Left kidney (tissue), 2 donors: ENCODE measurements around the gene TMEM108. TPM values are rescaled to one million over a fixed set of nuclear protein-coding genes. Genes with fewer than 3 reads are reported as not detected.

ENCODE experiments used
- DNase-seq: peaks from one replicate; pipeline ENCODE4 v3.0.0-alpha.2; 2013
- polyA plus RNA-seq: library from polyadenylated mRNA; unstranded; fragments of 120-200 nt; gene quantifications from one replicate; pipeline ENCODE4 v1.2.1, GENCODE V29; 2013; ENCODE audit not compliant: insufficient read length

The TMEM108 gene
- polyA plus RNA-seq, 1 donor, result 1.6 TPM

DNA sequence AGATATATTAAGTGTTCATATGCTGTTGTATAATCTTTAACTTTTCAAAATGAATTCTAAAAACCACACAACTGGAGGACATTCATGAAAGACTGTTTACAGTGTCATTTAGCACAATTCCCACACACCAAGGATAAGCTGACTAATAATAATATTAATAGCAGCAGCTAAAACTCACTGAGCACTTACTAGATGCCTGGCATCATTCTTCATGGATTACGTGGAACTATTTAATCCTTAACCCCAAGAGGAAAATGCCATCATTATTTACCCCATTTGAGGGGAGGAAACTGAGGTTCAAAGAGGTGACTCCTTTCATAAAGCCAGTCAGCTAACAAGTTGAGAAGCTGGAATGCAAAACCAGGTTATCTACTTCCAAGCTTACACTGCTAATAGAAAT is 77.0 kb downstream of the TMEM108 start:
- DNase-seq, result no peak

DNA sequence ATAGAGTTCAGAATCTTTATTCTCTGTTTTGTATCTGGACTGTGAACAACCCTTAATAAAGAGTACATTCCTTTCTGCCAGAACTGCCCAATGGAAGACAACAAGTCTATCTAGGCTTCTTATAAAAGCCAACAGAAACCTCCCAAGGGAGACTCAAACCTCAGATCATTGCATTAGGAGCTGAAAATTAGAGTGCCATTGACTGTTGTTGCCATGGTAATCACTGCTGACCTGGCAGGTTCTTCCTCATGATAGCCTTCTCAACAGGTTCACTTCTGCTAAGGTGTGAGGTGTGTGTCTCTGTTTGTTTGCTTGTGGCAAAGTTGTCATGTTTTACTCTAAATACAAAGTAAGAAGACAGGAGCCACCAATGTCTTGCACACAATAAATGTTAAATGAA is 79.2 kb downstream of the TMEM108 start:
- no peak for DNase-seq

DNA sequence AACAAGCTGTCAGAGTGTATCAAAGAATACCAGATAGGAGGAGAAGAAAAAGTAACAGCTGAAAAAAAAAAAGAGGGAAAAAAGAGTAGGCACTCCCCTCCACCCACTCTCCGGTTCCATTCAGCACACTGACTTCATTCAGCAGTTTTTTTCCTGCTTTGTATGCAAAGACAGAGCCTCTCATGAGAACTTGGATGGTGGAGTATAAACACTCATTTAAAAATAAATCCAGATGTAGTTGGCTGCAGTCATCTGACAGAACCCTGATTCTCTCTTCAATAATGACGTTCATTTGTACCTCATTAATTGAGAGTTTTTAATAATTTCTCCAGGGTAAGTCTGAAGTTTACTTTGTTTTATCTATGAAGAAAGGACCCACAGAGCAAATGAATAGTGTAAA is 81.0 kb downstream of the TMEM108 start:
- DNase-seq, result no peak

DNA sequence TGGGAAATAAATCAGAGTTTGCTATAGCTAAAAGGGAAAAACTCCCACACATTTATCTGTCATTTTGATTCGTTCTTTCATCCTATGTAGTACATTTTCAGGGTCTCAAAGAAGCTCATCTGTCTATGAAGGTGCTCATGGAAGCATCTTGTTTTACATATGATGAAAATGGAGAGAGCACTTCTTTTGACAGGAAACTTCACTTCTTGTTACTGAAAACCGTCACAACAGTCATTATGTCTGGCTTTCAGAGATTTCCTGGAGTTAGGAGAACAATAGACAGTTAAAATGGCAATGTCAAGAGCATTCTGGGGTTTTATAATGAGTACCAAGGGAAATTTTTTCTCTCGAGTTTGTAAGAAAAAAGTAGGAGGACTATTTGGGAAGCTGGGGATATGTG is 83.3 kb downstream of the TMEM108 start:
- no peak for DNase-seq

DNA sequence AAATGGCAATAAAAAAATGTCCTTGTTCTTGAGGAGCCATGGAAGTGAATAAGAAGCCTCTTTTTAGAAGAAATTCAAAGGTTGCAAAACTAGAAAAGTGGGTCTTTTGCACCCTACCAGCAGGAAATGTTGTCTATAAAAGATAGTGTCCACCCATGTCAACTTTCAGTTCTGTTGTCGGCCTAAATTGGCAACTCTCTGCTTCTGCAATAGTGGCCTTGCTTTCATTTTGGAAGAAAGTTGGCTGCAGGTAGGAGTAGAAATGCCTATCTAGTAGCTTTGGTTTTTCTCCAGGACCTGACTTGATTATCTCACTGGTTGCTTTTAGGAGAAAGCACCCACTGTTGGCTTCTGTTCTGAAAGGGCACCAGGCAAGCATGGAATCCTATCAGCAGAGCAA is 85.4 kb downstream of the TMEM108 start:
- DNase-seq, result no peak

DNA sequence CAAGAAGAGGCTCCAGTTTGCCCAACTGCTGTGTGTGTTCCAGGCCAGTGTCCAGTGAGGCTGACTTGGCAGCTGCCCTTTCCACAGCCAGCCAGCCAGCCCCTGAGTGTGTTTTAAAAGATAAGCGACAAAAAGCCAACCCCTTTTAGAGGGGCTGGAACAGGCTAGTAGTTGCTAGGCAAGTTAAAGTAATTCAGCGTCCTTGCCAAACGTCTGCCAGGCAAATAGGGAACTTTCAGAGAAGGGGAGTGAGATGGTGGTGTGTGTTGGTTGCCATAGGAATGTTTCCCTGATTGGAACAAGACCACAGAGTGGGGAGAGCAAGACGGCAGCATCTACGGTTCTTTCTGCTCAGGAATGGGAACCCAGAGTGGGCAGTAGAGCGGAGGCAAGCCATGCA is 86.3 kb downstream of the TMEM108 start:
- DNase-seq, result no peak

DNA sequence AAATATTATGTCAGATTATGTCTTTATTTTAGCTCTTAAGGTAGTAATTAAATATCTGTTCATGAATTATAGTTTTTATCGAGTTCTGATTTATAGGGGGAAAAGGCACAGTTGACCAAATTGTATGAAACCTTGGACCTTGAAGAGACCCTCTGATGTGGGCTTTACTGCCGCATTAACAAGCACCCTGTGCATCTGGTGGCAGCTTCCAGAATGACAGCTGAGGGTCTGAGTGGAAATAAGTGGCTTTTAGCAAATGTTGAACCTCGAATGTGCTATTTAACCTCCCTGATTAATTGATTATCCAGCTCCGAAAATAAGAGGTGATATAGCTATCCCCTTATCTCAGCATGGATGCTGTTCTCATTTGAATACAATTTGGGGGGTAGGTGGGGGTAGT is 87.0 kb downstream of the TMEM108 start:
- no peak for DNase-seq

DNA sequence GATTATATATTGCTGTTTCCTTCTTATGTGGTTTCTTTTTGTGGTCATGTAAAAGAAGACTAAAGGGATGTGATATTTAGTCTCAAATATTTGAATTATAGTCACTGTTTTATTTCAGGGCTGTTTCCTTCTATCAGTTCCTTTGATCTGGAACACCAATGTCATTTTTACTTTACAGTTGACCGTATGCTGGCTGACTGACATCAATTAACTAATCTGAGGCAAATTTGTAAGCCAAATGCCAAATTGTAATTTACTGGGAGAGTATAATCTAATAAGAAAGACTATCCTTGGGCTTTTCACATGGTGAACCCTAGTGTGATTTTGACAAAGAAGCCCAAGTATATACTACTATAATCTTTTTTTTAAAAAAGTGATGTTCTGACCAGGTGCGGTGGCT is 87.6 kb downstream of the TMEM108 start:
- DNase-seq, result no peak

DNA sequence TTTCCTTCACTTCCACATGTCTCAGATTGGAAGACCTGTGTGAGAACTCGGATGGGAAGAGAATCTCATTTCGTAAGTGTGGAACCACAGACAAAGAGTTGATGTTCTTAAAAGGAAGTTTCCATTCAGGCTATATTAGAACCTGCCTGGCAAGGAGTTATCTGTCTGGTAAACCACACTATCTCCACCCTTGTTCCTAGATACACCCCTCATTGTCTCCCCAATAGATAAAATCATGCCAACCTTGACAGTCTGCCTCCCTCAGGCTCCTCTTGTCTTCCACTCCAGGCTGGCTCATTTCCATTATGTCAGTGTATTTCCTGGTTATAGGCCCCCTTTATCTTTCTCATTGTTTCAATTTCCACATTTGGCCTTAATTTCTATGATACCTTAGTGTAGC is 89.2 kb downstream of the TMEM108 start:
- no peak for DNase-seq

DNA sequence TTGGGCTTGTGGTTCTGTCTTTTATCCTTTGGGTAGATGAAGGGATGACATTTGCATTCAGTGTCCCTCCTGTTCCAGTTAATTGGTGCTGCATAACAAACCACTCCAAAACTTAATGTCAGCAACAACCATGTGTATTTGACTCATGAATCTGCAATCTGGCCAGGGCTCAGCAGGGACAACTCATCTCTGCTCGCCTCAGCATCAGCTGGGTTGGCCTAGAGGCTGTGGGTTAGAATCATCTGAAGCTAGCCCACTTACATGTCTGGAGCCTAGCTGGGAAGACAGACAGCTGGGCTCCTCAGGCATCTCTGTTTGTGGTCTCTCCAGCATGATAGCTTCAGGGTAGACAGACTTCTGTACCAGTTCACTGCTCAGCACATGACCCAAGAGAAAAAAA is 92.0 kb downstream of the TMEM108 start:
- no peak for DNase-seq

DNA sequence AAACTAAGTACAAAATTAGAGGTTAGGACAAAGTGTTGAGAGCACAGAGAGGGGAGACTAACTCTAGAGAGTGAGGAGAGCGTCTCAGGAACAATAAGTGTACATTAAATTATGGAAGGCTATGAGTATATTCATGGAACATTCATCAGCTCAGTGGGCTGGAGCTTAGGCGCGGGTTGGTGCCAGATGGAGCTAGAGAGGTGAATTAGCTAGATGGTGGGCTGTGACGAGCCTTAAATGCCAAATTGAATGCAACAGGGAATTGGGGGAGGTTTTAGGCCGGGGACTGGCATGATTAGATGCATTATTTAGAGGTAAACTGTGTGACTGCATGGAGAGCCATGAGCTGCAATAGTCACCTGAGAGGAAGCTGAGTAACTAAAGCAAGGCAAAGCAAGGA is 97.1 kb downstream of the TMEM108 start:
- no peak for DNase-seq

DNA sequence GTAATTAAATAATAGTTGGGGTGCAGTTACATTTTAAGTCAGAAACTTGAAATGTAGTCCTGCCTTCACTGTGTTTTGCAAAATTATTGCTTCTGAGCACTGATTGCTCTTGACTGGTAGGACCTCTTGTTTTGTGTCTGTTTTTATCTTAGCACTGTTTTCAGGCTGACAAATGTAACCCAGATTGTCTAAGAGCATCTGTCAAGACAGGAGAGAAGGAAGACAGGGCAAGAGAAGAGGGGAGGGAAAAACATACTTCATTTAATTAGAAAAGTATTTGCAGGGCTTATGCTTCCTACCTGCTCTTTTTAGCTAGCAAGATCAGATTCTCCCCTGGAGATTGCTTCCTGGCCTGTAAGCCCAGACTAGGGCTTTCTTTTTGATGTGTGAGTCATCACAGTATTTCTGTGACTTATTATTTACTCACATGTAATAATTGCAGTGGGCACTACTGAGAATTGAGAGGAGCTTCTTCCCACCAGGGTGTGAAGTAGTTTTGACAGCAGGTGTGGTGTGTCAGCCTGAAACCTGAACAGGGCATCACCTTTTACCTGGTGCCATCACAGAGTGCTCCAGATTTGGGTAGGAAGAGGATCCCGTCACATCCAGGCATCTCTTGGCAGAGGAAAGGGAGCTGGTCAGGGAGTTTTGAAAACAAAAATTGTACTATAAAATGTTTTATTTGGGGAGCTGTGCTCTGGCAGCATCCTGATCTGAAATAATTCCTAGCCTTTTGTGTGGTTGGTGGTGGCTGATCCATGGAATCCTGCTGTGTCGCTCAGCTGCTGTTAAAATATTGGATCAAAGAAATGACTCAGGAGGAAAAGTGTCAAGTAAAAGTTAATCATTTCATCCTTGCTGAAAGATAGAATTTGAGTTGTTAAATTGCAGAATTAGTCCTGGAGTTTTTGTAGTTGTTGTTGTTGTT is 98.2 kb downstream of the TMEM108 start:
- no peak for DNase-seq

DNA sequence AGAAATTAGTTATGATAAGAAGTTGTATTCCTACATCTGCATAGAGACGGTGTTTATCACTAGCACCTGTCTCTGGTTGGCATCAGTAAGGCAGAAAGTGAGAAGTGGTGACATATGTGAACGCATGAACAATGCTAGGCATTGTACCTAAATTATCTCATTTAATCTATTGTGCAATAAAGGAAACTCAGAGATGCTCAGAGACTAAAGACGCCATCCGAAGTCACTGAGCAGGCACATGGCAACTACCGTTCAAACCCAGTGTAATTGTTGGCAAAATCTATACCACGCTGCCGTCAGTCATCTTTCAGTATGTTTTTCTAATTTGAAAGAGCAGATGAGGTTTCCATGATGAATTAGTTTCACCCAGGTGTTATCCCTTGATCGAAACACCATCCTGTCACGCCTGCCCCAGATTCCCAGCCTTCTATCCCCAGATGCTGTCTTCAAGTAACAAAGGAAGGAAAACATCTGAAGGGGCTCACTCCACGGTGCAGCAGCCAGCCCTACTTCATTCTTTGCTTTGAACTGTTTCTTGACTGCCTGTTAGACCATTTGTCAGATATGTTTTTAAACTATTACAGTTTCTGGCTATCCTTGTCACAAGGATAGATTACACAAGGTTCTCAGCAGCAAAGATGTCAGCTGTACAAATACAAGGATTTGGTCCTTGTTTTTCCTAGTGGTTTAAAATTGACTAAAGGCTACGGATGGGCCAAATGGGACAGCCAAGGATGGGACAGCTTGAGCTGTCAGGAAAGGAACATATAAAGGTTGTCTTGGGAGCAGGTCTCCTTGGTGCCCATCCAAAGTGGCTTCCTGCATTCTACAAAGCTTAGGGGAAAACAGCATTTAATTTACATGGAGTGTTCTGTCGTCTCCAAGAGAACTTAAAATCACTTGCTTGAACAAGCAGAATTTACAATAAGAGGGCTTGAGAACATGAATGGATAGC is 99.1 kb downstream of the TMEM108 start:
- no peak for DNase-seq

DNA sequence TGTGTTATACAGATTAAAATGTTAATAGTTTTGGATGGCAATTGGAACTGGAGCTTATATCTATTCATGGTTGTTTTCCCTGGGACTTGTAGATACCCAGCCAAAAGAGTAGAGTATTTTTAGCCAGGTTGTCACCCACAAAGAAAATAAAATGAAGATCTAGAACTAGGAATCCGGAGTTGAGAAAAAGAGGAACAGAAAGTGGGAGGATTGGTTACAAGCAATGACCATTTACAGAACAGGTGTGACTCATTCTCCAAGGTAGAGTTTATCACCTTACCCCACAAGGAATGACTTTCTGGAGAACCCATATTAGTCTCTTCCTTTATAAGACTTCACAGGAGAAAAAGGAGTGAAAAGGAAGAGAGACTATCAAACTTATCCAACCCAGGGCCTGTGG is 99.8 kb downstream of the TMEM108 start:
- DNase-seq, result no peak

DNA sequence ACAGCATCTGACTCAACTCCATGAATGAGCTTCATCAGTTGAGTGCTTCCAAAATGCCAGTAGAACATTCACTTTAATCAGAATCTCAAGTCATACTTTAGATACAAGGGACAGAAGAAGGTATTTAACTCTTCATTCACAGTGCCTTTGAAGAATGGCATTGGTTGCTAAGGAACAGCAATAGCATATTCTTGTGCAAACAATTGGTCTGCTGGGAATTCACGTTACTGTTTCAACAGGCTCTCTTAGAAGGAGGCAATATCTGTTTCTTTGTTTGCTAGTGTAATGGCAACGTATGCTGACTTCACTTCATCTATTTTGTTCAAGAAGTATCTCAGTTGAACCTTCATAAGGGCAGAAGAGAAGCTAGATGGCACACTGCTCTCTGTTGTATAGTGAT is 113.9 kb downstream of the TMEM108 start:
- DNase-seq, result no peak

DNA sequence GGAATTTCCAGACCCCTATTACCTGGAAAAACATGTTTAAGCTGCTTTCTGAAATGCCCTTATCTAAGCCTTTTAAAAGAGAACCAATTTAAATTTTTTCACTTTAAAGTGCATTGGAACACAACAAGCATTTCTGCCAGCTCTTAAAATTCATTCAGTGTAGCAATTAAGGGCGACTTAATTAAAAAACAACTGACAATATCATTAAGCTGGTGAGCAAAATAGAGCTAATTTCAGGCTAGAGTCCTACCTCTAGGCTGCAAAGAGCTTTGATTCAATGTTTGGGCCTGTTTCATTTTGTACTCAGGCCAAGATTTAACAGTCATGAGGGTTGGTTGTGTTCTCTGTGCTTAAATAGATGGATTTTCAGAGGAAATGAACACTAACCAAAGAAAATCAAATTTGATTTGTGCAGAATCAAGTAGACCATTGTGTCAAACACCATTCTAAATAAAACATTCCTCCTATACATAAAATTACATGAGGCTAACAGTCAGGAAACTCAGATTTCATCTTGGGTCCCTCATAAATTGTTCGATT is 114.6 kb downstream of the TMEM108 start:
- no peak for DNase-seq

DNA sequence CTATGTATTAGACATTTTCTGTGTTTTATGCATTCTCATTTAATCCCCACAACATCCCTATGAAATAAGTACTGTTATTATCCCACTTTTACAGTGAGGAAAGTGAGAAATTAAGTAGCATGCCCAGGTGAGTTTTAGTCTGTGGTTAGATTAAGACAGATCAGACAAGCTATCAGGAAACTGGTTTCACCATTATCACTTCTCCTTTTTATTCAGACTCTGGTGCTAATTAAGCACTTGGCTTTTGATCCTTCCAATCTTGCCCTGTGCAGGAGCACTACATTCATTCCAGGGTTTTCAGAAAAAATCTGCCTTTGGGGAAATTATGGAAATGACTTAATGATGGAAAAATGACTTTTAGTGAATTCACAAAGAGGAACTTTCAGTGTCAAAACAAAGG is 115.2 kb downstream of the TMEM108 start:
- no peak for DNase-seq

DNA sequence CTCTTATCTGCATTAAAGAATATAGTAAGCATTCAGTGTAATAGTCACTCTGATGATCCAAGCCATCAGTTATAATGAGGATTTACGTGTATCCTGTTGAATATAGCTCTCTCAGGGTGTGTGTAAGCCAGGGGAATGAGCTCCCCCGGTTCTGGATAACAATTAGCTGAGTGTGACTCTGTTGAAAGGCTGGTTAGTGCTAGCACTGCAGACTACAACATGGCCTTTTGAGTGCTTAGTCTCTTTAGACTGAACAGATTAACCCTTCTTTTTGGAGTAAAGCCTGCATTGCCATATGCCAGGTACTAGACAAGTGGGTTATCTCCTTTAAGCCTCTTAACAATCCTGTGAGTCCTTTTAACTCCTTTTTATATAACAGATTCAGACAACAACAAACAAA is 119.5 kb downstream of the TMEM108 start:
- no peak for DNase-seq

DNA sequence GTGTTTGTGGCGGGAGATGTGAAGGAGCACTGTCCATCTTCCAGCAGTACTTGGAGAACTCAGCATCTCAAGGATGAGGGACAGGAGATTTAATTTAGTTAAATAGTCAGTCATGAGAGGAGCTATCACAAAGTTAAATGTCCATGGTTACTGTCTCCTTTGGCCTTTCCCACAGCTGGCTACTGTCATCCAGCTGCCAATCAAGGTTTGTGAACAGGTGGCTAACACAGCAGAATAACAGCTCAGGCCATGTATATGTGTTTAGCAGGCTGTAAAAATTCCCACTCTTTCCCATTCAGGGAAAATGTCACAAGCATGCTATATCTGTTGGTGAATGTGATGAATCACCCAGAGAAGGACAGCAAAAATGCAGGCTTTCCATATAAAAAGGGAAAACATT is 120.5 kb downstream of the TMEM108 start:
- no peak for DNase-seq

DNA sequence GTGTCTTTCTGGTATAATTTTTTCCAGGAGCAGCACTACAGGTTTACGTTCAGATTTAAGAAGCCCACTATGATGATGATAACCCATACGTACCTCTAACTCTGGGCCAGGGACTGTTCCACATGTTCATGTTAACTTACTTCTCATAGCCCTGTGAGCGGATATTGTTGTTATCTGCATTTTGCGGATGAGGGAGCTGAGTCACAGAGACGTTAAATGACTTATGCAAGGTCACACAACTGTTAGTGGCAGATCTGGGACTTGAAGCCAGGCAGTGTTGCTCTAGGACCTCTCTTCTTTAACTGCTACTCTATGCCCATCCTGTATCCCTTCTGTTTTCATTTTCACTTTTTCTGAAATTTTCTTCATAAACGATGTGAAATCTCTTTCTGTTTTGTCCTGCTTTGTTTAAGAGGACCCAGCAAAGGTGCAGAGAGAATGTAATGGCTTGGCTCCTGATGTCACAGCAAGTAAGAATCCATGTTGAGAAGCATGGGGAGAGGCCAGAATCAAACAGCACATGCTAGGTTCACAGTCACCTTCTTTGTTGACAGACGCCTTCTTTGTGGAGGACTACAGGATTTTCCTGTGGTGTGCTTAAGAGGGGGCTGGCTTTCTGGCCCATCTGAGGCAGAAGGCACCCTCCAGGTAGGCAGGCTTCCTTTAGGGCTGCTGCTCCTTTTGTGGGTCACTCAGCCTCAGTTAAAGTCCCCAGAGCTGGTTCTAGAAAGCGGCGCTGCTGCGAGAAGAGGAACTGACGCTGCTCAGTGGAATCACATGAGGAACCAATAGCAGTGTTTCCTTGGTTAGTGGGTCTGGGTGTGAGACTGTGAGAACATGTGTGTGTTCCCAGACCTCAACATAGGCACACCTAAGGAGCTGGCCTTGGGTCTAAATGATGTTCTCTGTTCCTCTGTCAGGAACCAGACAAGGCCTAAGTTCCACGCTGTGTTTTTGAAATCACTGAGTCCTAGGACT is 121.6 kb downstream of the TMEM108 start:
- no peak for DNase-seq

DNA sequence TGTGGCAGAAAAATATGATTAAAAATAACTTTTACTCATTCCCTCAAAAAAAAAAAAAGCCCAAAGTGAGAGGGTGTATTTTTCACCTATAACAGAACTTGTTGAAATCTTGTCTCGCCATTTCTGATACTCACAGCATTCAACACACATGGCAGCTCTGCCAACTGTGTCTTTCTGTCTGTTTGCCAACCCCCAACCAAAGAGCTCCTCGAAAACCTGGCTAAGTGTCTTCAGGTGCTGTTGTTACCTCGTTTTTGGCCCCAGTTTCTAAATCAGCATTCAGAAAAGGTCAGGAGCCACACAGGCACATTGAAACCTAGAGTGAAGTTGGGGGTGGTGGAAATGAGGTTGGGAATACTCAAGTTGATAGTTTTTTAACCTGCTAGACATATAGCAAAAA is 123.5 kb downstream of the TMEM108 start:
- DNase-seq, result no peak

DNA sequence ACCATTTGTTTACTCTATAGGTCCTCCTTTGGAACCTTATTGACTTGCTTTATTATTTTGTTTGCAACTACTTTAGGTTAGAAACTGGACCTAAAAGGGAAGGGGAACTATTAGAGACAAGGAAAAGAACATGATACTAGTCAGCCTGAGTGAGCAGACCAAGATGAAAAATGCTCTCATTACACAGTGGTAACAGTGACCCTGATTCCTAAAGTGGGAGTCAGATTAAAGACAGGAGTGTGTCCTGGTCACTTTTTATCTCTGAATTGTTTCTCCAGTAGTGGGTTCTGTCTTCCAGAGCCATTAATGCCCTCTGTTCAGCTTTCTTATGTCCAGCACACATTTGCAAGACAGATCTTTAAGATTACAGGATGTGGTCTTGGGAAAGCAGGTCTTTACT is 124.1 kb downstream of the TMEM108 start:
- DNase-seq, result peak; percentile 1
